Tracheal epithelial cell (primary cell): ENCODE measurements around the gene XRCC3. TPM values are rescaled to one million over a fixed set of nuclear protein-coding genes. Genes with fewer than 3 reads are reported as not detected.

Experiments
- total RNA-seq: library from RNA; depleted of rRNA; stranded (reverse); fragments of >200 nt; gene quantifications from 2 replicates; pipeline ENCODE4 v1.2.1, GENCODE V29; 2014

XRCC3 gene
- 8.4 and 16.0 TPM in 2 replicates for total RNA-seq

DNA sequence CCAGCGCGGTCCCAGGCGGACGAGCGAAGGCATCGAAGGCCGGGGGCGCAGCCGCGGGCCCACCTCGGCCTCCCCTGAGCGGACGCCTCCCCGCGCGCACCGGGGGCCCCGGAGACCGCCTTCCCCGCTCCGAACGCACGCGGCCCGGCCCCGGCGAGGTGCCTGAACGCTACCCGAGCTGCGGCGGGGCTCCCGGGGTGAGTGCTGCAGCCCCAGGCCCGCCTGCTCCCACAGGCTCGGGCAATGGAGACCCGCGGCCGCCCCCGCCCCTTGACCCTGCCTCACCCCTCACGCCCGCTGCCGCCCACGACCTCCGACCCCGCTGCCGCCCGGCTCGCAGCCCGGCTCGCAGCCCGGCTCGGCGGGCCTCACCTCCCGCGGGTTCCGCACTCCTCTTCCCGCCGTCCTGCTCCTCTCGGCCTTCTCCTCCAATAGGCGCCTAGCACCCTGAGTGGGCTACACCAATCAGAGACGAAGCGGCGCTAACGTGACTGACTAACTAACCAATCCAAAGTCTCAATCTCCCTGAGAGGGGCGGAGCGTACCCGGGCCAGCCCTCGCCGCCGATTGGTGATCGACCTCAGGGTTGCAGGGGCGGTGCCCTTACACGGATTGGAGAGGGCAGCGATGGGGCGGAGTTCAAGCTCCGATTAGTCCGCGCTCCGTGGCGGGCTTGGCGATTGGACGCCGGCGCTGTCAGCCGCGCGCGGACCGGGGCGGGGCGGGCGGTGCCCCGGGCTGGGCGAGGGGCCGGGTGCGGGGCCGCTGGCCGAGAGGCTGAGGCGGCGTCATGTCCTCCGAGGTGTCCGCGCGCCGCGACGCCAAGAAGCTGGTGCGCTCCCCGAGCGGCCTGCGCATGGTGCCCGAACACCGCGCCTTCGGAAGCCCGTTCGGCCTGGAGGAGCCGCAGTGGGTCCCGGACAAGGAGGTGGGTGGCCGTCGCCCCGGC is at the start of gene XRCC3, which contains the start of gene ZFYVE21:
Gene XRCC3, minus strand, starts transcription at position 400 of the 949 bp plus-strand sequence. CDS start 4,364 bp downstream, outside the sequence.
Gene ZFYVE21, plus strand, starts transcription at position 759 of the 949 bp plus-strand sequence. Its CDS starts 32 bp downstream, at position 791.

Other genes with a start within 250 kb of the XRCC3 start
- gene CKB, start 192.6 kb downstream of the XRCC3 start, total RNA-seq: 33.5 and 34.5 TPM in 2 replicates
- gene TRMT61A, start 186.3 kb downstream of the XRCC3 start, total RNA-seq: 11.3 and 12.8 TPM in 2 replicates
- gene BAG5, start 152.8 kb downstream of the XRCC3 start, total RNA-seq: 34.2 and 39.0 TPM in 2 replicates
- 25.1 and 36.2 TPM in 2 replicates for gene COA8, start 152.5 kb downstream of the XRCC3 start, total RNA-seq
- gene KLC1, start 86.2 kb downstream of the XRCC3 start, total RNA-seq: 126 and 147 TPM in 2 replicates
- 77.8 and 94.8 TPM in 2 replicates for gene ZFYVE21, start 359 bp upstream of the XRCC3 start, total RNA-seq
- 5.5 and 8.0 TPM in 2 replicates for gene PPP1R13B, start 132.1 kb upstream of the XRCC3 start, total RNA-seq
- gene TDRD9, start 213.0 kb upstream of the XRCC3 start, total RNA-seq: 0.72 and 1.3 TPM in 2 replicates
- not detected in 2 replicates for gene RD3L, start 227.1 kb upstream of the XRCC3 start, total RNA-seq